NT2/D1 (cell line): ENCODE measurements around the gene ZNF574.

Experiments used
- DNase-seq: peaks from one replicate; pipeline ENCODE4 v3.0.0-alpha.2; 2011; ENCODE audit warnings: low read depth, low spot score
- H3K27me3 ChIP-seq: 2 replicates; pipeline ENCODE4 v1.6.0; 2011; ENCODE audit warnings: mild to moderate bottlenecking; ENCODE audit not compliant: insufficient read length, insufficient read depth
- H3K36me3 ChIP-seq: 2 replicates; pipeline ENCODE4 v1.6.1; 2011; ENCODE audit warnings: mild to moderate bottlenecking, low read length, mixed read lengths; ENCODE audit not compliant: insufficient read depth, insufficient read length
- H3K4me1 ChIP-seq: 2 replicates; pipeline ENCODE4 v1.5.1; 2011; ENCODE audit not compliant: insufficient read depth, insufficient read length
- H3K4me3 ChIP-seq: 2 replicates; pipeline ENCODE4 v1.5.1; 2011; ENCODE audit warnings: low read depth; ENCODE audit not compliant: insufficient read length
- H3K9ac ChIP-seq: 2 replicates; pipeline ENCODE4 v1.6.0; 2011; ENCODE audit warnings: low read depth; ENCODE audit not compliant: insufficient read length
- H3K9me3 ChIP-seq: 2 replicates; pipeline ENCODE4 v1.5.1; 2011; ENCODE audit warnings: mild to moderate bottlenecking, low read length; ENCODE audit not compliant: insufficient read depth
- SUZ12 ChIP-seq: IDR thresholded peaks from 2 replicates; pipeline ENCODE4 v1.6.1; 2011; ENCODE audit not compliant: insufficient read length, insufficient read depth; ENCODE audit errors: extremely low read depth
- YY1 ChIP-seq: IDR thresholded peaks from 2 replicates; pipeline ENCODE4 v1.6.1; 2011; ENCODE audit not compliant: insufficient read length, insufficient read depth
- ZNF274 ChIP-seq: IDR thresholded peaks from 2 replicates; pipeline ENCODE4 v1.6.1; 2011; ENCODE audit warnings: mild to moderate bottlenecking, low read depth, low read length

The ZNF574 gene

GRCh38 chr19:42083537-42083936, 7.6 kb downstream of the ZNF574 start:
- Histone ChIP-seq H3K9me3 (no peaks in the 10 kb centered on the region), H3K9ac (no peak overlapping the region), H3K4me1 (peaks cover 3% of the 10 kb centered on the region), H3K27me3 (no peaks in the 10 kb centered on the region), H3K36me3 (peaks cover 45% of the 10 kb centered on the region), H3K4me3 (no peak overlapping the region)
- DNase-seq: no peak
- TF ChIP-seq ZNF274 (no peak), YY1 (no peak), SUZ12 (no peak)

GRCh38 chr19:42086188-42086736, 10.3 kb downstream of the ZNF574 start:
- Histone ChIP-seq H3K4me1 (peaks cover 4% of the 10 kb centered on the region), H3K27me3 (no peaks in the 10 kb centered on the region), H3K9me3 (no peaks in the 10 kb centered on the region), H3K4me3 (no peak overlapping the region), H3K36me3 (peaks cover 18% of the 10 kb centered on the region), H3K9ac (no peak overlapping the region)
- TF ChIP-seq YY1: no peak
- no peak for TF ChIP-seq ZNF274
- no peak for TF ChIP-seq SUZ12
- DNase-seq: no peak

- DNase-seq: no peak
- TF ChIP-seq ZNF274 (no peak), SUZ12 (no peak), YY1 (no peak)
- H3K27me3 ChIP-seq: no peaks in the 10 kb centered on the region
- H3K36me3 ChIP-seq: peaks cover 11% of the 10 kb centered on the region
- peaks cover 5% of the 10 kb centered on the region for H3K4me1 ChIP-seq
- no peak overlapping the region for H3K4me3 ChIP-seq
- no peak overlapping the region for H3K9ac ChIP-seq
- H3K9me3 ChIP-seq: no peaks in the 10 kb centered on the region
Measured at GRCh38 chr19:42086770-42087550, 11.0 kb downstream of the ZNF574 start.

DNA sequence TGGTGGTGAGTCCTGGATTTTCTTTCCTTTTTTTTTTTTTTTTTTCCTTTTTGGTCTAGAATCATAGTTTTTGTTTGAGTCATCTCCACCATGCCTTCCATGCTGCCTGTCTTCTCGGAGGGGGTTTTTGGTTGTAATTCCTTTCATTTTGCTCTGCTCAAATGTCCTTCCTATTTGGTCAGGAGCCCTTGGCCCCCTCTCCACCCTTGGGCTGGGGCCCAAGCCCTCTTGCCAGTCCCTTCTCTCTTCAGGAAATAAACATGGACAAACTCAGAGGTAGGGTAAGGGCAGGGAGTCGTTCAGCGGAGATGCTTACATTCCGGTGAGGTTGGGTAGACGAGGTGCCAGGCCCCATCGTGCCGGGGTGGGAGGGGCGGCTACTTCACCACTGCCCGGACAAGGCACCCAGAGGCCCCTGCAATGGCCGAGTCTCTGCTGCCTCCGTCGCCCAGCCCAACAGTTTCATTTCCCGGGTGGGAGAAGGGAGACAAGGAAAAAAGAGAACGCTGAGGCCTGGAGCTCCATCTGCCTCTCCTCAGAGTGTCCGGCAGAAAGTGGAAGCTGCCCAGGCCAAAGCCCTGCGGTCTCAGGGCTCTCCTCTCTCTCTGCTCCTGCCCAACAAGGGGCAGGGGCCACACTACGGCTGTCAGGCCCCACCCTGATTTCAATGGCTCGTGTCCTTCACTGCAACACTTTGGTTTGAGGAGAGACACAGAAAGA, 12.7 kb downstream of the ZNF574 start:
- Histone ChIP-seq H3K4me3 (no peak overlapping the region), H3K27me3 (no peaks in the 10 kb centered on the region), H3K9me3 (no peaks in the 10 kb centered on the region), H3K4me1 (peaks cover 6% of the 10 kb centered on the region), H3K9ac (no peak overlapping the region), H3K36me3 (peaks cover 3% of the 10 kb centered on the region)
- no peak for TF ChIP-seq YY1
- no peak for TF ChIP-seq ZNF274
- no peak for TF ChIP-seq SUZ12
- no peak for DNase-seq

GRCh38 chr19:42089191-42089750, 13.3 kb downstream of the ZNF574 start:
- Histone ChIP-seq H3K9me3 (no peaks in the 10 kb centered on the region), H3K9ac (no peak overlapping the region), H3K4me1 (peaks cover 10% of the 10 kb centered on the region), H3K27me3 (no peaks in the 10 kb centered on the region), H3K4me3 (no peak overlapping the region), H3K36me3 (no peaks in the 10 kb centered on the region)
- TF ChIP-seq SUZ12: no peak
- no peak for TF ChIP-seq YY1
- no peak for TF ChIP-seq ZNF274
- DNase-seq: no peak

DNA sequence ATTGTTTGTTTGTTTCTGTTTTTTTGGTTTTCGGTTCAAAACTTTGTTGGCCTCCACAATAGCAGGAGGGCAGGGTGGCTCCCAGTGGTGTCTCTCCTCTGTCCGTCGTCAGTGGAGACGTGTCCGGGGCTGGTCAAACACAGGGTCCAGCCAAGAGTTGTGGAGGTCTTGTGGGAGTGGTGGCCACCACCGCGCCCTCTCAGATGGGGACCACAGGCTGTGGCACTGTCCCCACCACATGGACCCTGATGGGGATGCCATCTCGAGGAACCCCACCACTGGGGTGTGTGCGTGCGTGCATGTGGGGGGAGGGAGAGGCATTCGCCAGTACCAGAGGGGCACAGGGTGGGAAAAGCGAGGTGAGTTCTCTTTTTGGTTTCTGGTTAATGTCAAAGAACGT, 13.8 kb downstream of the ZNF574 start:
- no peaks in the 10 kb centered on the region for H3K27me3 ChIP-seq
- H3K4me3 ChIP-seq: no peak overlapping the region
- H3K4me1 ChIP-seq: peaks cover 10% of the 10 kb centered on the region
- no peak for DNase-seq
- TF ChIP-seq YY1: no peak
- no peak for TF ChIP-seq ZNF274
- no peak for TF ChIP-seq SUZ12
- H3K9ac ChIP-seq: no peak overlapping the region
- no peaks in the 10 kb centered on the region for H3K9me3 ChIP-seq
- no peaks in the 10 kb centered on the region for H3K36me3 ChIP-seq

DNA sequence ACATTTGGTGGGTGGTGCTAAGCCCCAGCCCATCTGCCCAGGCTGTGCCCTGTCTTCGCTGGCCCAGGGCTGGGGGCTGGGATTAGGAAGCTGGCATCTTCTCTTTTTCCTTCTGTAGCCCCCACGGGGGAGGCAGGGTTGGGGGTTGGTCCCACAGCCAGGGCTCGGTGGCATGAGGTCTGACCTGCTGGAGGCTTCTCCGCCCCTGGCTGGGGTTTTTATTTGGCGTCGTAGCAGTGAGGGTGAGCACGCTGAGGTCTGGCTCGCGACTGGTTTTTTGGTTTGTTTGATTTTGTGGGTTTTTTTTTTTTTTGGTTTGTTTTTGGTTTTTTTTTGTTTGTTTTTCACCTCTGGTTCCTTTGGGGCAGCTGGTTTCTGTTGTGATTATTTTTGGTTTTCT, 14.7 kb downstream of the ZNF574 start:
- peaks cover 10% of the 10 kb centered on the region for H3K4me1 ChIP-seq
- H3K9ac ChIP-seq: no peak overlapping the region
- no peak for DNase-seq

More for the DNA sequence above, 14.7 kb downstream of the ZNF574 start:
- no peaks in the 10 kb centered on the region for H3K27me3 ChIP-seq
- H3K4me3 ChIP-seq: no peak overlapping the region
- no peaks in the 10 kb centered on the region for H3K36me3 ChIP-seq
- no peaks in the 10 kb centered on the region for H3K9me3 ChIP-seq
- no peak for TF ChIP-seq SUZ12
- TF ChIP-seq YY1: no peak
- TF ChIP-seq ZNF274: no peak
